MCF 10A (cell line): ENCODE results near the gene CHKB. TPM values are rescaled to one million over a fixed set of nuclear protein-coding genes. Genes with fewer than 3 reads are reported as not detected.
"Not testable (repeated sequence)": the region's sequence is repeated elsewhere in the genome, so short reads cannot be mapped to it uniquely, and the experiment has no call there.

Source experiments
- BruUV-seq: library from RNA; stranded (reverse); fragments of 400-500 nt; replicated peaks from 2 replicates; lab custom pipeline; 2021; lab: Mats Ljungman, UMichigan
- CTCF ChIA-PET: fragments of 300-600 bp; sonication (Branson Sonifier 250); formaldehyde crosslinking; extraction: SDS; loops from one replicate; lab custom pipeline; 2021; ENCODE audit warnings: antibody characterized with exemption, inconsistent platforms; lab: Yijun Ruan, JAX
- POLR2A ChIA-PET: fragments of 300-600, 350-650 bp; sonication (Branson Sonifier 250); formaldehyde crosslinking; extraction: SDS; loops from one replicate; lab custom pipeline; 2020; ENCODE audit warnings: antibody characterized with exemption, inconsistent platforms; lab: Yijun Ruan, JAX
- DNase-seq: peaks from one replicate; pipeline ENCODE4 v3.0.0-alpha.2; 2018; ENCODE audit not compliant: unreplicated experiment
- H3K27ac Mint-ChIP-seq: one replicate; pipeline ENCODE4 v1.8.0; 2022; ENCODE audit warnings: mild to moderate bottlenecking, low read depth, mixed read lengths; ENCODE audit not compliant: unreplicated experiment
- H3K27me3 Mint-ChIP-seq: one replicate; pipeline ENCODE4 v1.8.0; 2022; ENCODE audit warnings: mixed read lengths; ENCODE audit not compliant: insufficient read depth, unreplicated experiment
- H3K36me3 Mint-ChIP-seq: one replicate; pipeline ENCODE4 v1.8.0; 2022; ENCODE audit warnings: mild to moderate bottlenecking, moderate library complexity, mixed read lengths; ENCODE audit not compliant: insufficient read depth, unreplicated experiment
- H3K4me1 Mint-ChIP-seq: one replicate; pipeline ENCODE4 v1.8.0; 2022; ENCODE audit warnings: mixed read lengths; ENCODE audit not compliant: insufficient read depth, unreplicated experiment
- H3K4me3 Mint-ChIP-seq: one replicate; pipeline ENCODE4 v1.8.0; 2022; ENCODE audit warnings: mild to moderate bottlenecking, moderate library complexity, mixed read lengths; ENCODE audit not compliant: unreplicated experiment
- H3K9me3 Mint-ChIP-seq: one replicate; pipeline ENCODE4 v1.8.0; 2022; ENCODE audit warnings: mixed read lengths; ENCODE audit not compliant: unreplicated experiment
- intact Hi-C: fragments of 100-400 bp; cut with micrococcal nuclease; formaldehyde crosslinking; loops from 2 replicates; pipeline ENCODE4 v1.14.1; 2022
- total RNA-seq: library from RNA; stranded (reverse); gene quantifications from 2 replicates; pipeline ENCODE4 v1.2.3, GENCODE V29; 2022
- TF ChIP-seq, protein P1 (sequence below): fragments of 200-600 bp; IDR thresholded peaks from one replicate; pipeline ENCODE4 v1.8.0; 2022; ENCODE audit warnings: antibody characterized with exemption, mild to moderate bottlenecking; ENCODE audit not compliant: unreplicated experiment

The CHKB gene
- total RNA-seq, 1 experiment from 2014 or later = 60.6 TPM

DNA sequence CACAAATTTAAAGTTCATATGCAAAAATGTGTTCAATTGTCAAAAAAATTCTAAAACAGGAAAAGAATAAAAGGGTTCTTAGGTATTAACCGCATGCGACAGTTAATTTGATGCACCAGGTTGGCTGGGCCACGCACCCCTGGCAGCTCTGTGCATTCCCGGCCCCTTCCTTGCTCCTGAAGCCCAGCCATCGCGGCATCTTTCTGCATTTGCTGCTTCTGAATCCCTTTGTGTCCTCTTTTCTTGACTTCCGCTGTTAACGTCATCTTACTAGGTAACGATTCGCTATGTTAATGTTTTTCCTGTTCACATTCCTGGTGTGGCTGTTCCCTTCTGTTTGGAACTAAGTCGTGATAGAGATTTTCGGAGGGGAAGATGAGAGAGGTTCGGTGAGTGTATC is 44.9 kb downstream of the CHKB start:
- intact Hi-C loops = no loop called here
- Mint-ChIP-seq H3K27ac (peak overlapping the region; percentile 85), H3K27me3 (no peaks in the 10 kb centered on the region), H3K9me3 (no peaks in the 10 kb centered on the region), H3K4me3 (no peak overlapping the region), H3K36me3 (no peaks in the 10 kb centered on the region), H3K4me1 (peaks cover 40% of the 10 kb centered on the region)
- TF ChIP-seq, protein P1, sequence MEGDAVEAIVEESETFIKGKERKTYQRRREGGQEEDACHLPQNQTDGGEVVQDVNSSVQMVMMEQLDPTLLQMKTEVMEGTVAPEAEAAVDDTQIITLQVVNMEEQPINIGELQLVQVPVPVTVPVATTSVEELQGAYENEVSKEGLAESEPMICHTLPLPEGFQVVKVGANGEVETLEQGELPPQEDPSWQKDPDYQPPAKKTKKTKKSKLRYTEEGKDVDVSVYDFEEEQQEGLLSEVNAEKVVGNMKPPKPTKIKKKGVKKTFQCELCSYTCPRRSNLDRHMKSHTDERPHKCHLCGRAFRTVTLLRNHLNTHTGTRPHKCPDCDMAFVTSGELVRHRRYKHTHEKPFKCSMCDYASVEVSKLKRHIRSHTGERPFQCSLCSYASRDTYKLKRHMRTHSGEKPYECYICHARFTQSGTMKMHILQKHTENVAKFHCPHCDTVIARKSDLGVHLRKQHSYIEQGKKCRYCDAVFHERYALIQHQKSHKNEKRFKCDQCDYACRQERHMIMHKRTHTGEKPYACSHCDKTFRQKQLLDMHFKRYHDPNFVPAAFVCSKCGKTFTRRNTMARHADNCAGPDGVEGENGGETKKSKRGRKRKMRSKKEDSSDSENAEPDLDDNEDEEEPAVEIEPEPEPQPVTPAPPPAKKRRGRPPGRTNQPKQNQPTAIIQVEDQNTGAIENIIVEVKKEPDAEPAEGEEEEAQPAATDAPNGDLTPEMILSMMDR = no peak
- no peak for DNase-seq
- POLR2A ChIA-PET = interaction anchor here (1.2 to 9.2 kb wide), 5 partner anchors 11 to 44 kb away, joined by 3 to 170 read pairs (median 51); partner anchors contain the start of genes CHKB, LMF2, NCAPH2 and SCO2
- BruUV-seq = no TSS peak
- CTCF ChIA-PET = interaction anchor here (0.6 to 2.3 kb wide), 5 partner anchors 10 to 82 kb away, joined by 3 to 9 read pairs (median 4); partner anchors contain the start of gene SCO2

DNA sequence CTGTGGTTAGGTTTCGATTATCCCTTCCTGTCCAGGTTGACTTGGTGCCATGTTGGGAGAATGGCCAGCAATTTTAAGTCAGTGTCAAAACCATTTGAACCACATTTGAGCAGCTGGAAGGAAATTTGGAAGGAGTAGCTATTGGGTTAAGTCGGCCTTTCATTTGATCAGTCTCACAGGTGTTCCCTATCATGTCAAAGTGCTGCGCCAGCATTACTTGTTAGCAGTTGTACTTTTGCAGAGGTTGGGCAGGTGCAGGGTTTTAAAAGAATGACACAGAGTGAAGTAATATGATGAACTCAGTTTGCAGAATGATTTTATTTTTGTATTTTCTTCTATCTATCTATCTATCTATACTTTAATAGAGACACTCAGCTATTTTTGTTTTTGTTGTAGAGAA is 46.4 kb downstream of the CHKB start:
- intact Hi-C loops = no loop called here
- Mint-ChIP-seq H3K4me1 (peaks cover 28% of the 10 kb centered on the region), H3K27me3 (no peaks in the 10 kb centered on the region), H3K27ac (no peak overlapping the region), H3K9me3 (no peaks in the 10 kb centered on the region), H3K36me3 (peaks cover under 1% of the 10 kb centered on the region), H3K4me3 (no peak overlapping the region)
- TF ChIP-seq, protein P1 = no peak
- DNase-seq = no peak
- POLR2A ChIA-PET = interaction anchor here (9.2 kb wide), 1 partner anchor 9 kb away, joined by 170 read pairs; the partner anchor contains the start of genes SCO2 and TYMP
- no TSS peak for BruUV-seq
- CTCF ChIA-PET = interaction anchor here (0.9 to 1.3 kb wide), 2 partner anchors 11 to 27 kb away, joined by 3 read pairs; partner anchors contain the start of genes SCO2 and SYCE3

DNA sequence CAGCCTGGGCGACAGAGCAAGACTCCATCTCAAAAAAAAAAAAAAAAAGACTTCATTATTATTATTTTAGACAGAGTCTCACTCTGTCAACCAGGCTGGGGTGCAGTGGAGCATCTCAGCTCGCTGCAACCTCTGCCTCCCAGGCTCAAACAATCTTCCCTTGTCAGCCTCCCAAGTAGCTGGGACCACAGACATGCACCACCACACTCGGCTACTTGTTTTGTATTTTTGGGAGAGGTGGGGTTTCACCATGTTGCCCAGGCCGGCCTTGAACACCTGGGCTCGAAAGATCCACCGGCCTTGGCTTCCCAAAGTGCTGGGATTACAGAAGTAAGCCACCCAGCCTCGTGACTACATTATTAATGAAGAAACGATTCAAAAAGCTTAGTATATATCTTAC is 47.5 kb downstream of the CHKB start:
- H3K27me3 Mint-ChIP-seq = no peaks in the 10 kb centered on the region
- POLR2A ChIA-PET = interaction anchor here (1.2 to 9.2 kb wide), 2 partner anchors 8 to 15 kb away, joined by 5 to 170 read pairs; partner anchors contain the start of genes SCO2 and TYMP
- intact Hi-C loops = no loop called here
- DNase-seq = no peak
- no peaks in the 10 kb centered on the region for H3K9me3 Mint-ChIP-seq
- H3K4me3 Mint-ChIP-seq = no peak overlapping the region
- H3K27ac Mint-ChIP-seq = no peak overlapping the region
- peaks cover 11% of the 10 kb centered on the region for H3K36me3 Mint-ChIP-seq
- TF ChIP-seq, protein P1 = no peak
- H3K4me1 Mint-ChIP-seq = peaks cover 20% of the 10 kb centered on the region
- BruUV-seq = no TSS peak
- CTCF ChIA-PET = interaction anchor here (0.7 to 1.3 kb wide), 3 partner anchors 28 to 173 kb away, joined by 3 to 4 read pairs (median 3); partner anchors contain the start of gene SYCE3

DNA sequence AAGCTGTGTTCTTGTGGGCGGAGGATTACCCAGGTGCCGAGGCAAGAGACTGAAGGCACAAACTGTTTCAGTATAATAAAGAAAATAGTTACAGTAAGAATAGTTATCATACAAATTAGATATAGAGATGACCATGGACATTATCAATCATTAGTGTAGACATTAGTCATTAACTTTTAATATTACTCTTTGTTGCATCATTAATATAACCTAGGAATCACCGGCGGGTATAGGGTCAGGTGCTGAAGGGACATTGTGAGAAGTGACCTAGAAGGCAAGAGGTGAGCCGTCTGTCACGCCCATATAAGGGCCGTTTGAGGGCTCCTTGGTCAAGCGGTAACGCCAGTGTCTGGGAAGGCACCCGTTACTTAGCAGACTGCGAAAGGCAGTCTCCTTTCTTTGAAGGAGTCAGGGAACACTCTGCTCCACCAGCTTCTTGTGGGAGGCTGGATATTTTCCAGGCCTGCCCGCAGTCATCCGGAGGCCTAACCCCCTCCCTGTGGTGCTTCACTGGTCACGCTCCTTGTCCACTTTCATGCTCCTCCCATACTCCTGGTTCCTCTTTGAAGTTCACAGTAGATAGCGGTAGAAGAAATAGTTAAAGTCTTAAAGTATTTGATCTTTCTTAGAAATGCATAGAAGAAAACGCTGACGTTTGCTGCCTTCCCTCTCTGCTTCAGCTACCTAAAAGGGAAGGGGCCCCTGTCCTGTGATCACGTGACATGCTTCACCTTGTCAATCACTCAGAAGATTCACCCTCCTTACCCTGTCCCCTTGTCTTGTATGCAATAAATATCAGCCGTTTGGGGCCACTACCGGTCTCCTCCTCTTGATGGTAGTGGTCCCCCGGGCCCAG is 48.6 kb downstream of the CHKB start:
- POLR2A ChIA-PET = interaction anchor here (1.0 to 1.2 kb wide), 2 partner anchors 16 to 29 kb away, joined by 3 to 5 read pairs; partner anchors contain the start of gene SYCE3
- Mint-ChIP-seq H3K36me3 (peaks cover 17% of the 10 kb centered on the region), H3K4me1 (peaks cover 20% of the 10 kb centered on the region)
- BruUV-seq, H3K9me3 Mint-ChIP-seq, DNase-seq, intact Hi-C loops, H3K27ac Mint-ChIP-seq, H3K4me3 Mint-ChIP-seq, H3K27me3 Mint-ChIP-seq: not testable (repeated sequence)
- CTCF ChIA-PET = interaction anchor here (0.7 kb wide), 1 partner anchor 172 kb away, joined by 3 read pairs; no protein-coding TSS in a partner anchor
